Ishikawa (cell line): Measurements from ENCODE around the gene MED26.

Experiments
- CEBPB ChIP-seq: IDR thresholded peaks from 2 replicates; pipeline ENCODE4 v1.6.1; 2012
- CREB1 ChIP-seq: IDR thresholded peaks from 2 replicates; pipeline ENCODE4 v1.6.1; 2012; ENCODE audit warnings: low read depth
- EGR1 ChIP-seq: IDR thresholded peaks from 2 replicates; pipeline ENCODE4 v1.6.1; 2012
- EP300 ChIP-seq: IDR thresholded peaks from 2 replicates; pipeline ENCODE4 v1.6.1; 2012; ENCODE audit warnings: borderline replicate concordance
- FOXM1 ChIP-seq: IDR thresholded peaks from 2 replicates; pipeline ENCODE4 v1.6.1; 2012; ENCODE audit warnings: low read depth, borderline replicate concordance
- MAX ChIP-seq: IDR thresholded peaks from 2 replicates; pipeline ENCODE4 v1.6.1; 2012
- NFIC ChIP-seq: IDR thresholded peaks from 2 replicates; pipeline ENCODE4 v1.6.1; 2012
- RAD21 ChIP-seq: IDR thresholded peaks from 2 replicates; pipeline ENCODE4 v1.6.1; 2012; ENCODE audit warnings: low read depth
- REST ChIP-seq: IDR thresholded peaks from 2 replicates; pipeline ENCODE4 v1.6.1; 2012; ENCODE audit warnings: low read depth, mild to moderate bottlenecking
- TAF1 ChIP-seq: IDR thresholded peaks from 2 replicates; pipeline ENCODE4 v1.6.1; 2012; ENCODE audit warnings: low read depth, mild to moderate bottlenecking
- TCF12 ChIP-seq: IDR thresholded peaks from 2 replicates; pipeline ENCODE4 v1.6.1; 2012; ENCODE audit warnings: low read depth
- TEAD4 ChIP-seq: IDR thresholded peaks from 2 replicates; pipeline ENCODE4 v1.6.1; 2012
- USF1 ChIP-seq: IDR thresholded peaks from 2 replicates; pipeline ENCODE4 v1.6.1; 2012
- YY1 ChIP-seq: IDR thresholded peaks from 2 replicates; pipeline ENCODE4 v1.6.1; 2012; ENCODE audit warnings: low read depth
- ZBTB7A ChIP-seq: IDR thresholded peaks from 2 replicates; pipeline ENCODE4 v1.6.1; 2012; ENCODE audit warnings: low read depth

MED26 gene

GRCh38 chr19:16621165-16621800, 6.7 kb downstream of the MED26 start:
- no peak for TF ChIP-seq CEBPB
- no peak for TF ChIP-seq TAF1
- no peak for TF ChIP-seq EP300
- no peak for TF ChIP-seq EGR1
- TF ChIP-seq CREB1: no peak
- TF ChIP-seq TEAD4: no peak
- no peak for TF ChIP-seq USF1
- no peak for TF ChIP-seq RAD21
- TF ChIP-seq FOXM1: no peak

- TF ChIP-seq TEAD4 (no peak), REST (no peak), EP300 (no peak), MAX (no peak), RAD21 (no peak), TCF12 (no peak), TAF1 (no peak), EGR1 (no peak), CREB1 (no peak), NFIC (no peak), CEBPB (no peak), USF1 (no peak), FOXM1 (no peak), YY1 (no peak), ZBTB7A (no peak)
Observed at GRCh38 chr19:16620584-16620983, 7.4 kb downstream of the MED26 start.

GRCh38 chr19:16620018-16620417, 8.0 kb downstream of the MED26 start:
- TF ChIP-seq USF1 (no peak), FOXM1 (no peak), ZBTB7A (no peak), TCF12 (no peak), EP300 (no peak), RAD21 (no peak), MAX (no peak), NFIC (no peak), YY1 (no peak), REST (no peak)

- TF ChIP-seq TEAD4: no peak
- no peak for TF ChIP-seq TAF1
- no peak for TF ChIP-seq CEBPB
- TF ChIP-seq TCF12: no peak
Observed at GRCh38 chr19:16619457-16619856, 8.5 kb downstream of the MED26 start.

GRCh38 chr19:16618248-16618647, 9.8 kb downstream of the MED26 start:
- TF ChIP-seq FOXM1: no peak
- TF ChIP-seq MAX: no peak

GRCh38 chr19:16615808-16616207, 12.2 kb downstream of the MED26 start:
- TF ChIP-seq USF1 (no peak), CEBPB (no peak), RAD21 (no peak), NFIC (no peak), FOXM1 (no peak), TCF12 (no peak), REST (no peak), YY1 (no peak), ZBTB7A (no peak), EGR1 (no peak), EP300 (no peak), TAF1 (no peak), CREB1 (no peak), MAX (no peak), TEAD4 (no peak)
